MM.1S (cell line): ENCODE measurements around the gene PPA1.

ENCODE experiments used
- DNase-seq: peaks from one replicate; pipeline ENCODE4 v3.0.0-alpha.2; 2015
- H2AFZ ChIP-seq: fragments of 300-600 bp; sonication (generic); 2 replicates; pipeline ENCODE4 v1.6.0; 2016; ENCODE audit warnings: antibody characterized with exemption, low read length
- H3F3A ChIP-seq: fragments of 300-600 bp; sonication (generic); 2 replicates; pipeline ENCODE4 v1.6.1; 2016; ENCODE audit warnings: mild to moderate bottlenecking, antibody characterized with exemption, low read length, moderate library complexity, mixed read lengths; ENCODE audit not compliant: insufficient read depth
- H3K27ac ChIP-seq: fragments of 300-600 bp; sonication (generic); 2 replicates; pipeline ENCODE4 v1.5.1; 2016; ENCODE audit warnings: mild to moderate bottlenecking, low read length
- H3K27me3 ChIP-seq: fragments of 300-600 bp; sonication (generic); replicated peaks from 2 replicates; pipeline ENCODE4 v1.6.0; 2016; ENCODE audit warnings: low read length; ENCODE audit not compliant: insufficient read depth
- H3K36me3 ChIP-seq: fragments of 300-600 bp; sonication (generic); replicated peaks from 2 replicates; pipeline ENCODE4 v1.6.1; 2016; ENCODE audit warnings: mild to moderate bottlenecking, low read length, mixed read lengths; ENCODE audit not compliant: insufficient read depth
- H3K4me1 ChIP-seq: fragments of 300-600 bp; sonication (generic); 2 replicates; pipeline ENCODE4 v1.6.1; 2016; ENCODE audit warnings: low read length, mixed read lengths
- H3K4me2 ChIP-seq: fragments of 300-600 bp; sonication (generic); 2 replicates; pipeline ENCODE4 v1.6.0; 2016; ENCODE audit warnings: low read depth, low read length
- H3K4me3 ChIP-seq: fragments of 300-600 bp; sonication (generic); 2 replicates; pipeline ENCODE4 v1.5.1; 2016; ENCODE audit warnings: low read length, mixed read lengths
- H3K79me2 ChIP-seq: fragments of 300-600 bp; sonication (generic); 2 replicates; pipeline ENCODE4 v1.6.1; 2016; ENCODE audit warnings: mixed run types, low read length, mixed read lengths
- H3K9ac ChIP-seq: fragments of 300-600 bp; sonication (generic); 2 replicates; pipeline ENCODE4 v1.6.1; 2016; ENCODE audit warnings: low read length, mixed read lengths
- H3K9me2 ChIP-seq: fragments of 300-600 bp; sonication (generic); replicated peaks from 2 replicates; pipeline ENCODE4 v1.6.1; 2016; ENCODE audit warnings: mild to moderate bottlenecking, low read length, mixed read lengths; ENCODE audit not compliant: insufficient read depth
- H3K9me3 ChIP-seq: fragments of 300-600 bp; sonication (generic); replicated peaks from 2 replicates; pipeline ENCODE4 v1.6.1; 2016; ENCODE audit warnings: mild to moderate bottlenecking, low read length, mixed read lengths; ENCODE audit not compliant: insufficient read depth
- H4K20me1 ChIP-seq: fragments of 300-600 bp; sonication (generic); 2 replicates; pipeline ENCODE4 v1.6.1; 2016; ENCODE audit warnings: mild to moderate bottlenecking, low read length, moderate library complexity, mixed read lengths; ENCODE audit not compliant: insufficient read depth
- CTCF ChIP-seq: fragments of 300-600 bp; sonication (generic); IDR thresholded peaks from 2 replicates; pipeline ENCODE4 v1.5.1; 2016; ENCODE audit warnings: antibody characterized with exemption, low read length, mixed read lengths
- EZH2 ChIP-seq: fragments of 300-600 bp; sonication (generic); optimal IDR thresholded peaks from 2 replicates; pipeline ENCODE3; 2017; ENCODE audit warnings: low read depth, mild to moderate bottlenecking, antibody characterized with exemption, low read length, mixed read lengths
- EZH2phosphoT487 ChIP-seq: fragments of 300-600 bp; sonication (generic); IDR thresholded peaks from 2 replicates; pipeline ENCODE4 v1.6.1; 2018; ENCODE audit warnings: antibody characterized with exemption, low read length

Gene PPA1

GRCh38 chr10:70201105-70201504, 32.1 kb downstream of the PPA1 start:
- no peak overlapping the region for H3K4me3 ChIP-seq

GRCh38 chr10:70198696-70199466, 34.3 kb downstream of the PPA1 start:
- TF ChIP-seq EZH2phosphoT487 = no peak
- TF ChIP-seq CTCF = no peak
- no peak for TF ChIP-seq EZH2
- Histone ChIP-seq H3K27me3 (no peaks in the 10 kb centered on the region), H3K9ac (no peak overlapping the region), H3F3A (no peaks in the 10 kb centered on the region), H3K9me3 (no peaks in the 10 kb centered on the region), H4K20me1 (no peaks in the 10 kb centered on the region), H3K4me1 (no peaks in the 10 kb centered on the region), H3K9me2 (no peaks in the 10 kb centered on the region), H3K27ac (no peak overlapping the region), H2AFZ (no peak overlapping the region), H3K79me2 (no peaks in the 10 kb centered on the region), H3K4me3 (no peak overlapping the region), H3K36me3 (peaks cover 3% of the 10 kb centered on the region), H3K4me2 (no peak overlapping the region)
- DNase-seq = no peak

More at GRCh38 chr10:70201105-70201504, 32.1 kb downstream of the PPA1 start:
- Histone ChIP-seq H3K36me3 (peaks cover 10% of the 10 kb centered on the region), H2AFZ (no peak overlapping the region), H3K27ac (no peak overlapping the region), H3K9me2 (no peaks in the 10 kb centered on the region), H3K27me3 (no peaks in the 10 kb centered on the region), H3K9me3 (no peaks in the 10 kb centered on the region), H3K4me1 (no peaks in the 10 kb centered on the region), H3K9ac (no peak overlapping the region), H3K4me2 (no peak overlapping the region), H4K20me1 (no peaks in the 10 kb centered on the region), H3K79me2 (no peaks in the 10 kb centered on the region), H3F3A (0 out of 2 replicates have a peak, but pooled peaks cover 2% of the 10 kb centered on the region)
- TF ChIP-seq CTCF (no peak), EZH2 (no peak), EZH2phosphoT487 (no peak)
- DNase-seq = no peak

- no peak overlapping the region for H3K9ac ChIP-seq
- TF ChIP-seq EZH2 = no peak
- TF ChIP-seq CTCF = no peak
These were observed 35.8 kb downstream of the PPA1 start for GRCh38 chr10:70197235-70197945.

More at GRCh38 chr10:70197235-70197945, 35.8 kb downstream of the PPA1 start:
- H3K9me2 ChIP-seq = no peaks in the 10 kb centered on the region
- no peaks in the 10 kb centered on the region; the same call in 1 of the 2 replicates for H3K36me3 ChIP-seq
- no peak for DNase-seq
- H3F3A ChIP-seq = no peaks in the 10 kb centered on the region
- H3K4me3 ChIP-seq = no peak overlapping the region
- H3K4me1 ChIP-seq = no peaks in the 10 kb centered on the region
- no peaks in the 10 kb centered on the region for H3K9me3 ChIP-seq
- H3K4me2 ChIP-seq = no peak overlapping the region
- H2AFZ ChIP-seq = no peak overlapping the region
- H4K20me1 ChIP-seq = no peaks in the 10 kb centered on the region
- no peak overlapping the region for H3K27ac ChIP-seq
- no peaks in the 10 kb centered on the region for H3K79me2 ChIP-seq
- H3K27me3 ChIP-seq = no peaks in the 10 kb centered on the region
